NCI-H128 (cell line): Measurements from ENCODE around the gene PLCH2.

Source experiments
- DNase-seq: peaks from one replicate; lab custom pipeline; 2025; ENCODE audit not compliant: unreplicated experiment; lab: John Stamatoyannopoulos, UW

PLCH2 gene

GRCh38 chr1:2496746-2497145, 20.7 kb downstream of the PLCH2 start:
- DNase-seq, result no peak

DNA sequence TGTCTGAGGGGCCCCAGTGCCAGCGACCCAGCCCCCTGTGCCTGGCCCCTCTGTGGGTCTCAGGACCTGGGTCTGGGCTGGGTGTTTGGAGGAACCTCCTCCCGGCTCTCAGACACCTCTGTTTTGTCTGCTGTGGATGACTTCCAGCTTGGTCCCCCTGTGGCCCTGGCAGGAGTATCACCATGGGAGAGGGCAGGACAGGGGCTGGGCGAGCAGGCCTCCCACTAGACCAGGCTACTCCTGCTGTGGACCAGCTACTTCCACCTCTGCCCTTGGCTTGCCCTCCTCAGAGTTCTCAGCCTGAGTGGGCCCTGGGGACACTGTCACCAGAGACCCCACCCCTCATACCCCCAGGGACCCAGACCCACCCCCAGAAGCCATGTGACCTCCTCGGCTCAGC, 21.8 kb downstream of the PLCH2 start:
- no peak for DNase-seq

DNA sequence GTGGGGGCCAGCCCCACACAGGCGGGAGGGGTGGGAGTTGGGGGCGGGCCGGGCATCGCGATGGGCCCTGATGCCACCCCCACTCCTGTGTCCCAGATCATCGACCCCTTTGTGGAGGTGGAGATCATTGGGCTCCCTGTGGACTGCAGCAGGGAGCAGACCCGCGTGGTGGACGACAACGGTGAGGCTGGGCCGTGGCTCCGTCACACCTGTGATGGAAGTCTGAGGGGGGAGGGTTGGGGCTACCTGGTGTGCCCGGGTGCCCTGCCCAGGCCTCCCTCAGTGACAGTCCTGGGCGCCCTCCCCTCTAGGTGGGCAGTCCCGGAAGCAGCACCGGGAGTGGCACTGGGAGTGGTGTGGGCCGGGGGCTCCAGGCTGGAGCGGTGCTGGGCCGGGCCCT, 22.6 kb downstream of the PLCH2 start:
- DNase-seq, result no peak

GRCh38 chr1:2499260-2499659, 23.2 kb downstream of the PLCH2 start:
- no peak for DNase-seq

DNA sequence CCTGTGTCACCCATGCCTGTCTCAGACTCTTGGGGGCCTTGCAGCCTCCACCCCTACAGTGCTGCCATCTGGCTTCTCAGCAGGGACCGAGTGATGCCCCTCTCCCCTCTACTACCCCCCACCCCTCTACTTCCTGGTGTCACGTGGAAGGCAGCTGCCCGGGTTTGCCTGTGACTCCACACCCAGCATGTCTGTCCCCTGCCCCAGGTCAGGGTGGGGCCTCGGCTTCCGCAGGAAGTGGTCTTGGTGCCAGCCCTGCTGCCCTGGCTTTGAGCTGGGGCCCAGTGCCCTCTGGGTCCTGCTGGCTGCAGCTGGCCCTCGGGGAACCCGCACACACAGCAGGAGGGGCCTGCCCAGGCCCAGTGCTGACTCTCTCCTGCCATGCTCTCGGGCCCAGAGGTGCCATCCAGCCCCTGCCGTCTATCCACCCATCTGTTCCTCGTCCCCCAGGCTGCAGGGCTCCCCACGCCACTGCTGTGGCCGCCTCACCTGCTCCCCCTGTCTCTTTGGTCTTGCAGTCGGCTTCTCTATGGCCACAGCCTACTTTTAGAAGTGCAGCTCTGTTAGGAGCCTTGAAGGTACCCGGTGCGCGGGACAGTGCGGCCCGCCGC, 24.0 kb downstream of the PLCH2 start:
- DNase-seq, result no peak

GRCh38 chr1:2501041-2501819, 25.1 kb downstream of the PLCH2 start:
- no peak for DNase-seq

GRCh38 chr1:2501820-2502119, 25.7 kb downstream of the PLCH2 start:
- DNase-seq, result no peak

GRCh38 chr1:2502210-2502609, 26.1 kb downstream of the PLCH2 start:
- DNase-seq, result no peak

DNA sequence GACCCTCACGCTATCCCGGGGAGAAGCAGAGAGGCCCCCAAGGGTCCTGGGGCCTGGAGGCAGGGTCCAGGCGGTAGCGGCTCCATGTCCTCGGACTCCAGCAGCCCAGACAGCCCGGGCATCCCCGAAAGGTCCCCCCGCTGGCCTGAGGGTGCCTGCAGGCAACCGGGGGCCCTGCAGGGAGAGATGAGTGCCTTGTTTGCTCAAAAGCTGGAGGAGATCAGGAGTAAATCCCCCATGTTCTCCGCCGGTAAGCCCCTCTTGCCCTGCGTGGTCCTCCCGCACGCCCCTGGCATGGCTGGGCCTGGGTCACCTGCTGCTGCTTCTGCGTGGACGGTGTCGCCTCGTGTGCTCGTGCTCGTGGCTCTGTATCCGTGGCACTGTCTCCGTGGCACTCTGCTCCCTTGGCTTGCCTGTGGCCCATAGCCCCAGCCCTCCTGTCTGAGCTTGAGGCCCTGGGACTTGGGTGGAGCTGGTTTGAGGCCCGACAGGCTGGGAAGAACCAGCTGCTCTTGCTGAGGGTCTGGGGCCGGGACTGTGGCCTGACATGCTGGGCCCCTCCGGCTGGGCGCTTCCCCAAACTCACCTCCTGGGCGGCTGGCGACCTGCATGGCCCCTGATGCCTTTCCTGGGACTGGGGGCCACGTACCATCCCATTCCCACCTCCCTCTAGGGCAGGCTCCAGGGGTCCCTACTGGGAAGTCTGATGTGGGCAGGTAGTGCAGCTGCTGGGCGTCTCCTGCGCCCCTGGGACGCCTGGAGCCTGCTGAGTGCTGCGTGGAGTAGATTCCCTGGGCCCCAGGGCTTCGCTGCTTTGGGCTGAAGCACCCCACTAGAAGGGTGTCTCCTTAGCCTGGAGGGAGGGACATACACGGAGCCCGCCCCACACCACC, 26.8 kb downstream of the PLCH2 start:
- no peak for DNase-seq

- no peak for DNase-seq
These were observed 27.6 kb downstream of the PLCH2 start for GRCh38 chr1:2503554-2504224.

DNA sequence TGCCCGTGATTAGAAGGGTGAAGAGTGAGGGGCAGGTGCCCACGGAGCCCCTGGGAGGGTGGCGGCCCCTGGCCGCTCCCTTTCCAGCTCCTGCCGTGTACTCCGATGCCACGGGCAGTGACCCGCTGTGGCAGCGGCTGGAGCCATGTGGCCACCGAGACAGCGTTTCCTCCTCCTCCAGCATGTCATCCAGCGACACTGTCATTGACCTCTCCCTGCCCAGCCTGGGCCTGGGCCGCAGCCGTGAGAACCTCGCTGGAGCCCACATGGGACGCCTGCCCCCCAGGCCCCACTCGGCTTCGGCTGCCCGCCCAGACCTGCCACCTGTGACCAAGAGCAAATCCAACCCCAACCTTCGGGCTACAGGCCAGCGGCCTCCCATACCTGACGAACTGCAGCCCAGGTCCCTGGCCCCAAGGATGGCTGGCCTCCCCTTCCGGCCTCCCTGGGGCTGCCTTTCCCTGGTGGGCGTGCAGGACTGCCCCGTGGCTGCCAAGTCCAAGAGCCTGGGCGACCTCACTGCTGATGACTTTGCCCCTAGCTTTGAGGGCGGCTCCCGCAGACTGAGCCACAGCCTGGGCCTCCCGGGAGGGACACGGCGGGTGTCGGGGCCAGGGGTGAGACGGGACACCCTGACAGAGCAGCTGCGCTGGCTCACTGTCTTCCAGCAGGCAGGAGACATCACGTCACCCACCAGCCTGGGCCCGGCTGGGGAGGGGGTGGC, 28.3 kb downstream of the PLCH2 start:
- DNase-seq, result no peak

DNA sequence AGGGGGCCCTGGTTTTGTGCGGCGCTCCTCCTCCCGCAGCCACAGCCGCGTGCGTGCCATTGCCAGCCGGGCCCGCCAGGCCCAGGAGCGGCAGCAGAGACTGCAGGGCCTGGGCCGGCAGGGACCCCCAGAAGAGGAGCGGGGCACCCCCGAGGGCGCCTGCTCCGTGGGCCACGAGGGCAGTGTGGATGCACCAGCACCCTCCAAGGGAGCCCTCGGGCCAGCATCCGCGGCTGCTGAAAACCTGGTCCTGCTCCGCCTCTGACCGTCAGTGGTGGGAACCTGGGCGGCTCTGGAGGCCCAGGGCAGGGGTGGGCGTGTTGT, 28.8 kb downstream of the PLCH2 start:
- no peak for DNase-seq

DNA sequence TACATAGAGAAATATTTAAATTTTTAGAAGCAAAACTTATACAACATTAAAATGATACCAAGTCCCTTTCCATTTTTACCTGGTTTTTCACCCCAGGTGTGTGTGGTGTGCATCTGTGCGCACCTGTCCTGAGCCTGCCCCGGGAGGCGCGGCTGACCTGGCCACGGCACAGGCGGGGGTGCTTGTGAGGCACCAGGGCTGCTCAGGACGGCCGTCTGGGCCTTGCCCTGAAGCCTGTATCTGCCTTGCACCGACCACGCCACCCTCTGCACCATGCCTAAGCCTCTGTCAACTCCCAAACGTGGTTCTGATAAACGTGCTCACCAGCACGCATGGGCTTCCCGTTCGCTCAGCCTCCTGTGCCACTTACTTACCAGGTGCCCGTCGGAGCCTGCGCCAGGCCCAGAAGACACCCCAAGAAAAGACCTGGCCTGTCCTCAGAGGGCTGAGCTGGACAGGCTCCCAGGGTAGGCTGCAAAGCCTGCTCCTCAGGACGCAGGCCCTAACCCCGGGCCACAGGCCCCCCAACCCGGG, 29.4 kb downstream of the PLCH2 start:
- no peak for DNase-seq

GRCh38 chr1:2506007-2506860, 30.1 kb downstream of the PLCH2 start:
- no peak for DNase-seq

- DNase-seq, result no peak
These were observed 30.9 kb downstream of the PLCH2 start for GRCh38 chr1:2506901-2507565.

- no peak for DNase-seq
These were observed 31.7 kb downstream of the PLCH2 start for GRCh38 chr1:2507744-2508155.

DNA sequence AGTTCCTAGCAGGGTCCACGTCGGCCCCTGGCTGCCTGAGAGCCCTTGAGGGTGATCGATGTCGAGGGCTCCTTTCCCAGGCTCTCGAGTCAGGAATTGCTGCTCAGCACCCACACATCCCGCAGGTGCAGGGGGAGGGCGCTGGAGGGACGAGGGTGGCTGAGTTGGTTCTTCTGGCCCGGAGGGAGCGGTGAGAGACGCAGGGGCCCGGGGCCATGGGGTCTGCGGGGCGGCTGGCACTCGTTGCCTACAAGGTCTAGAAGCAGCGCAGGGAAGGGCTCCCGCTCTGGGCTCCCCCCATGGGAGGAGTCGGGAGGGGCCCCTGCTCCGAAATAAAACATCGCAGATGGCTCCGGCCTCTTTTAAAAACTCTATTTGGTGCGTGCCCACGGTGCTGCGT, 32.1 kb downstream of the PLCH2 start:
- DNase-seq, result no peak

DNA sequence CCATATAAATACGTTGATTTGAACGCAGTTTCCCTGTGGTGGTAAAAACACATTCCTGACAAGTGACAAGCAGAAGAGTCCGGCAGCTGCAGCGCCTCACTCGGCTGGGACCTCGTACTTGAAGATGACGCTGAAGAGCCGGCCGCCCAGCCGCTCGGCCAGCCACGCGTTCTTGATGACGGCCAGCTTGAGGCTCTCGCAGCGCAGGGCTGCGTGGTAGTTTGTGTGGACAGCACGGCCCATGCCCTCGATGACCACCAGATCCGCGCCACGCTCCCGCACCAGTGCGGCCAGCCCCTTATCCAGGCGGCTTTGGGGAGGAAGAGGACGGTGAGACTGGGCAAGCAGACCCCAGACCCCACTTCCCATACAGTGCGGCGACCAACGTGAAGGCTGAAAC, 32.7 kb downstream of the PLCH2 start:
- no peak for DNase-seq

- no peak for DNase-seq
These were observed 33.5 kb downstream of the PLCH2 start for GRCh38 chr1:2509589-2509988.
